Tibial nerve (tissue), 4 donors: ENCODE results near the gene ADI1.

Experiments
- CTCF ChIP-seq, 5 experiments: fragments of 200-600 bp in 3 of 5; fragments of 450-650 bp in 2 of 5; sonication (generic) in 3 of 5; IDR thresholded peaks; one replicate each; pipeline ENCODE4 v1.5.1; 2016 to 2019; ENCODE audit warnings: antibody characterized with exemption in 5 of 5, mild to moderate bottlenecking in 3 of 5, moderate library complexity in 2 of 5
- EP300 ChIP-seq, 2 donors: sonication (generic); formaldehyde crosslinking; IDR thresholded peaks; one replicate each; pipeline ENCODE4 v1.6.1; 2017; ENCODE audit warnings: antibody characterized with exemption in 2 of 2, mild to moderate bottlenecking in 1 of 2
- POLR2A ChIP-seq, 2 donors: fragments of 450-650 bp; IDR thresholded peaks; one replicate each; pipeline ENCODE4 v1.6.1; 2017; ENCODE audit warnings: antibody characterized with exemption in 2 of 2, mild to moderate bottlenecking in 2 of 2, moderate library complexity in 2 of 2

DNA sequence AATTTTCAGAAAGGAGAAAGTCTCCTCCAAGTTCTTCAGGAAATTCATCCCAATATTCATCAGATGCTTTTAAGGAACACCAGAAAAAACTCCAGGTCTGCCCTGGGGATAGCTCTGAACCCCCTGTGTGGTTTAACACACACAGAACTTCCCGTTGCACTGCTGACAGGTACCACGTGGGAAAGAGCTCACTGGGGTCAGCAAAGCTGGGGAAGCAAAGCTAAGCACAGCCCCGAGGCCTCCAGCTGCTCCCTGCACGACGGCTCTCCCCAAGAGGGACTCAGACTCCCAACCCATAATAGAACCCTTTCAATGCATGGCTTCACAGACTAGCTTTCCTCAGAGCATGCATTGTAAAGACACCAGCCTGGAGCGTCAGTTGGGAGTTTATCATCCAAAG is 28.0 kb downstream of the ADI1 start:
- TF ChIP-seq EP300 (IDR thresholded peaks at IDR 0.05) (no peak), CTCF (IDR thresholded peaks at IDR 0.05) (no peak), POLR2A (IDR thresholded peaks at IDR 0.05) (no peak)
